Suppressor macrophage treated with lipopolysaccharide for 1 hour (primary cell): ENCODE data around the gene GAB2.

Experiments
- DNase-seq, 3 donors: peaks; one replicate each; pipeline ENCODE4 v3.0.0-alpha.2; 2020 to 2022

GAB2 gene

DNA sequence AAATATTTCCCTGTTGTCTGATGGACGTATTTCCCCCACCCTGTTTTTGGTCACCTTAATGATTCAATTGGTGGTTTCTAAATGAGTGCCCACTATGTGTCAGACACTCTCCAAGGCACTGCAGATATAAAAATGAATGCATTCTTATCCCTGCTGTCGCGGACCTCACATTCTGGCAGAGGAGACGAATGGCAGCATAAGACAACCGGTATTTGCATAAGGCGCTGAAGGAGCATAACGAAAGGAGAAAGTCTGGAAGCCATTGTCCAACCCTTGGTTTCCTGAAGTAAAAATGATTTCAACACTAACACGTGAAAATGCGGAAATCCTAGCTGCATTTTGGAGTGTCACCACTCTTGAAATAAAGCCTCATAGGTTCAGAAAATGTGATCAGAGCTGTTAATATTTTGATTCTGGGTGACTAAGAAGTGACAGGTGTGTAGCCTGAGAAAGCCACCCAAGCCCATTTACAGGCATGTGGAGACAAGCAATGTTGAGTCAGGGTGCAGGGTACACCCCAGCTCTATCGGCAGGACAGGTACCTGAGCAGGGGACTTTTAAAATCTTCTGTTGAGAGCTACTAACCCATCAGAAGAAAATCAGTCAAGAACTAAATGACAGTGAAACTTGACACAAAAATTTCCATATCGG lies 10.1 kb upstream of the GAB2 start:
- peak; percentile 85 to 97 (median 92) for DNase-seq

DNA sequence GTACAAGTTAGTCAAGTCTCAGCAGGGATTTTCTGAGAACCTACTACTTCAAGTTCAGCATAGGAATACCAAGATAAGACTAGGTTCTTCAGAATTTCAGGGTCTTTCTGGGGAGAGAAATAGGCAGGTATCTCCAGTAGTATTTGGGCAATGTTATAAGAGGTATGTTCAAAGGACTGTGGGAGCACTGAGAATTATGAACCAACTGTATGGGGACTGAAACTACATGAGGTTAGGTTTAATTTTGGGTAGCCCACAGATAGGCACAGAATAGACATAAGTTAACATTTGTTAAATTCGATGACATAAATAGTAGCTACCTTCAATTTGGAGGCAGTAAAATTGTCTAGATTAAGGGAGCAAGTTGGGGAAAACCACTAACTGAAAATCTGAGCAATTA lies 9.2 kb upstream of the GAB2 start:
- DNase-seq: no peak

DNA sequence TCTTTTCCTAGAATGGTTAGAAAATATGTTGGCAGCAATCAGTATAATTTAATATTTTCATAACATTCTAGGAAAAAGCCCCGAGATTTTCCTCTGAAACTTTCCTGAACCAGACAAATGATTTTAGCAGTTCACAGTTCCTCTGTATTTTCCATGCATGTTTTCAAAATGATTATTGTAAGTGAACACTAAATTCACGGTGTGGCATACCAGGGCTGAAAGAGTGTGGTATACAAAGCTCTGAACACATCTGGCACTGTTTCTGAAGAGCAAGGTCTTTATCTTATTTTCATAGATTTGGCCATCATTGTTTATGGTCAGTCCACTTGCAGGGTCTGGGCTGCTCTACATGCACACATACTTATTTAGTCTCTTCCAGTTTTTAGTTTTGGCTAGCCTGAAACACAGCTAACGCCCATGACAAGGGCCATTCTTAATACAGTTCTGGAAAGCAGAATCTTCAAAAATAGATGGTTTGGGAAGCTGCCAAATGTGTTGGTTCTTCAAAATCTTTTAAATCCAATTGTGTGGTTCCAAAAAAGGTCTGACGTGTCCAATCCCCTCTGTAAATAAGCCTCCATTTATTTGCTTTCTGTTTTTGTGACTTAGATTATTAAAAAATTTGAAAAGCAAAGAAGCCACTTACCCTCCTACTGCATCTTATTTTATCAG lies 7.9 kb upstream of the GAB2 start:
- DNase-seq: peak in 2 of 3 donors; percentile 32 to 59

DNA sequence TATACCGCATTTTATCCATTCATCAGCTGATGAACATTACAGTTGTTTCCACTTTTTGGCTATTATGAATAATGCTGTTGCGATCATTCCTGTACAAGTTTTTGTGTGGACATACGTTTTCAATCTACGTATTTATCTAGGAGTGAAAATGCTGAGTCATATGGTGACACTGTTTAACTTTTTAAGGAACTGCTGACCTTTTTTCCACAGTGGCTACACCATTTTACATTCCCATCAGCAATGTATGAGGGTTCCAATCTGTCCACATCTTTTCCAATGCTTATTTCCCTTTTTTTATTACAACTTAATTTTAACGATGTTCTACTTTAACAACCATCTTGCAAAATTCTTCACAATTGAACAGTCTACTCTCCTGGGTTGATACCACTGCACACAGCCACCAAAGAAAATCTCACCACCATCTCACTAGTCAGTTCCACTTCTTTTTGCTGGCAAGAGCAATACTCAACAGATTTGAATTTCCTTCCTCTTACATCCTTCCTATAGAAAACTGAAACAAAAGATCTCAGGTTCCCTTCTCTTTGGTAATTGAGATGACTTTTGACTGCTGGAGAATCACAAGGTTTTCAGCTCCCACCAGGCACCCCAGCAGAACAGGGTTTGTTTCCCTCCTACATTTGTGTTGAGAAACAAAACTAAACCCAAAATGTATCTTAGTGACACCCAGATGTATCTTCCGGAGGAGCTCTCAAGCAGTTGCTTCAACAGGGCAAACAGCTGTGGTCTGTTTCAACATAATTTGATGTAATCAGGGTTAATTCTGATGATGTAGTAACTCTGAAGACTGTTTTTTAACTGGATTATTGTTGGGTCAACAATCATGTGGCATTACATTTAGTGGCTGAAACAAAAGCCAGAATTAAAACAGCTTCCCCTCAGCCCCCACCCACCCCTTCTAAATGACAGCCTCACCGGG lies 7.0 kb upstream of the GAB2 start:
- DNase-seq: peak; percentile 89 to 98 (median 94)

DNA sequence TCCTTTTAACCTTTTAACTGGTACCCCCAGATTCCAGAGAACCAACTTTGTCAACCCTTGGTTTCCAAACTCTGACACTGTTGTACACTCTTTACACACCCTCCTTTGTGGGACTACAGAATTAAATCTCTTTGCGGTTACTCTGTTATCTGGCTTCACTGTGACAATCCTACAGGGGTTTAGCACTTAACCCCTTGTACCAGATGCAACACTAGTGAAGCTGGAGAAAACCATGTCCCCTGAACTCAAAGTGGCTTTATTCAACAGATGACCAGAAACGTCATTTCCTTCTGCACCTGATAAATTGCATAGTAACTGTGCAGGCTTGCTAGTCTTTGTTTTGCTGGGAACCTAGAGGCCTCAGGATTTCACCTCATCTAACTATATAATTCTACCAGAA lies 5.6 kb upstream of the GAB2 start:
- no peak for DNase-seq

DNA sequence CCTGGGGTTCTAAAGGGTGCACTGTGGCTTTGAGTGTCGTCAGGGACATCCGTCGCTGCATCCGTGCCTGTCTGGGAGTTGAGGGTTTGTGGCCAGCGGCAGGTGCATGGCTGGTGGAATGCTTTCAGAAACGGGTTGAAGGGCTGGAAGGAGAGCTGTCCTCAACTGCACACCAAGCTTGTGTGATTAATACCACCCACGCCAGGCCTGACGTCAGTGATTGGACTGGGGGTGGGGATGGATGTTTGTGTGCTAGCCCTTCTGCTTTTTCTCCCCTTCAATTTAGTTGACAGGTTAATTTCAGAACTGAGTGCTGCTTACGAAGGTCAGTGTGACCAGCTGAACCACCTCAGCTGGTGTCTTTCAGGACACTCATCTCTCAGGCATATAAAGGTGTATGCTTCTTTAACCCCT lies 3.2 kb upstream of the GAB2 start:
- DNase-seq: peak; percentile 97 to 98 (median 97)

DNA sequence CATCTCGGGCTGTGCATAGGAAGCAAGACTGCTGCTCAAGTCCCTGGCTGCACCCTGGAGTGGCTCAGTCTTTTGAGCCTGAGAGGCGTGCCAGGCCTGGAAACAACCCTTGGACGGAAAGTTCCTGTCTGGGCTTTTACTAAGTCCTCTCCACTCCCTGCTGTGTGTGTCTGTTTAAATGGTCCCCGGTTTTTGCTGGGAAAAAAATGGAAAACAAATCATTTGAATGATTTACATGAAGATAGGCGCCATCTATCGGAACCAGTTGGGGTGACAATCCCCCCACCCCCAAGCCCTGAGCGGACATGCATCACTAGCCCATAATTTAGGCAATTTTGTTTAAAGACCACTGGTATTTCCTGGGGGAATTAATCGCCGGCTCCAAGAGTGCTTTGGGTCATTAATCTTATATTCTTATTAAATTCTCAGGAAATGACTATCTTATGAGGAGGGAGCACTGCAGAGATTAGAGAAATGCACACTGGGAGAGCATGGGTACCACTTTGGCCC lies 2.7 kb upstream of the GAB2 start:
- peak; percentile 79 to 86 (median 81) for DNase-seq

DNA sequence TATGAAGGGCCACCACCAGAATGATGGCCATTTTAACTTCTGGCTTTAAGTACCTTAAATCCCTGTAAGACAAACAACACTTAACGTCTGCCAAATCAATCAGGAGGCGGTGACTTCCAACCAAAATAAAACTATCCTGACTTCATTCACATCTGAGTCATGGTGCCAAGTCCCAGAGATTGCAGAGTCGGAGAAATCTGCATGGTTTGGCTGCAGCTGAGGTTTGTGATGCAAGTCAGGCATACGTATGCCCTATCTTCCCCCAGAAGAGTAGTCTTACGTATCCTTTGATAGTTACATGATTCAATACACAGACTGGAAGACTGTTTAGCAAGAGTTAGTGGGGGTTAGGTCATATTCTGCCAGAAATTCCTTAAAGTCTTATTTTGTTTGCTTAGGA lies 1.7 kb upstream of the GAB2 start:
- peak; percentile 91 to 99 (median 96) for DNase-seq

DNA sequence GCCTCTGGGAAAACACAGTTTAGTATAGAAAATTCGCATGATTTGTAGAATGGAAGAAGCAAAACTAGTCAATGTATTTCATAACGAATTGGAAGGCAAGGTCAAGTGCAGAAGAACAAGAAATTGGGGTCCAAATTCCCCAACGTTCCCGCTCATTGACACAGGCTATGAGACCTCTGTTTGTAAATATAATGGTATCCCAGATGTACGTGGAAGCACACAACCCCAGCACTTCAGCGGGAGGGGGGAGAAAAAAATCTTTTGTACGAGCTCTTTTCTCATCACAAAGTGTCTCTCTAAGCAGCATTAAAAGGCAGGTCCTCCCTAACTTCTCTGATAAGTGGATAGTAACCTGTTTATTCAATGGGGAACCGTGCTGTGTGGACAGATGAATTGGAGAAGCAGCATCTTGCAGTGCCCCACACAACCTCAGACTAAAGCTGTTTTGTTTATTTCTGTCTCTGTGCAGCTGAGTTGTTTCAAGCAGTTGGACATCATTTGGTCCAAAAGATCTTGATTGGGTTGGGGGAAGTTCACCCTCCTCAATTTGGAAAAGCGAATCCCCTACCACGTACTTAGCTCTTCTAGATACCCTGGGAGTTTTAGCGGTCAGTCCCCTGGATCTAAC lies 1.1 kb upstream of the GAB2 start:
- peak; percentile 43 to 58 (median 43) for DNase-seq

DNA sequence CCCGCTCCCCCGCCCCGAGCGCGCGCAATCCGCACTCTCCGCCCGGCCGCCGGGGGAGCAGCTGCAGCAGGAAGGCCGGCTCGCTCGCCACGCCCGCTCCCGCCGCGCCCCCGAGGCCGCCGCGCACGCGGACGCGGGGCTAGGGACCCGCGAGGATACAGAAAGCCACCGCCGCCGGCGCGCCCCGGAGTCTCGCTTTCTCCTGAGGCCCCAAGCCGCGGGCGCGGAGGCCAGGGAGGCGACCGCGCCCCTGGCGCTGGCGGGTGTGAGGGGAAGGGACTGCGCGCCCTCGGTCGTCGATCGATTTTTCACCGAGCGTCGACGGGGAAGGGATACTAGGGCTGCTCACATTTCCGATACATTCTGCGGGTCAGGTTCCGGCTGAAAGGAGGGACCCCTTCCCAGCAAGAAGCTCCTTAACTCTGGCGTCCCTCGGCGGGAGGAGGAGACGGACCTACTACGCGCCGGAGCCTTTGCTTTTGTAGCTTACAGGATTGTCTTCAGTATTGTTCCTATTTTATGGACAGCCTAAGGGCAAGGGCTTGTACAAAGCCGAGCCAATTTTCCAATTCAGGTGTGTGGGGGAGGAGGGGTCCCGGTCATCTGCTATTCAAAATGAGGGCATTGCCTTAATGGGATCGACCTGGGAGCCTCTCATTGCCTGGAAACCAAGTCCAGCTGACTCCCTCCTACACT lies 416 bp upstream of the GAB2 start:
- DNase-seq: peak; percentile 91 to 97 (median 95)

DNA sequence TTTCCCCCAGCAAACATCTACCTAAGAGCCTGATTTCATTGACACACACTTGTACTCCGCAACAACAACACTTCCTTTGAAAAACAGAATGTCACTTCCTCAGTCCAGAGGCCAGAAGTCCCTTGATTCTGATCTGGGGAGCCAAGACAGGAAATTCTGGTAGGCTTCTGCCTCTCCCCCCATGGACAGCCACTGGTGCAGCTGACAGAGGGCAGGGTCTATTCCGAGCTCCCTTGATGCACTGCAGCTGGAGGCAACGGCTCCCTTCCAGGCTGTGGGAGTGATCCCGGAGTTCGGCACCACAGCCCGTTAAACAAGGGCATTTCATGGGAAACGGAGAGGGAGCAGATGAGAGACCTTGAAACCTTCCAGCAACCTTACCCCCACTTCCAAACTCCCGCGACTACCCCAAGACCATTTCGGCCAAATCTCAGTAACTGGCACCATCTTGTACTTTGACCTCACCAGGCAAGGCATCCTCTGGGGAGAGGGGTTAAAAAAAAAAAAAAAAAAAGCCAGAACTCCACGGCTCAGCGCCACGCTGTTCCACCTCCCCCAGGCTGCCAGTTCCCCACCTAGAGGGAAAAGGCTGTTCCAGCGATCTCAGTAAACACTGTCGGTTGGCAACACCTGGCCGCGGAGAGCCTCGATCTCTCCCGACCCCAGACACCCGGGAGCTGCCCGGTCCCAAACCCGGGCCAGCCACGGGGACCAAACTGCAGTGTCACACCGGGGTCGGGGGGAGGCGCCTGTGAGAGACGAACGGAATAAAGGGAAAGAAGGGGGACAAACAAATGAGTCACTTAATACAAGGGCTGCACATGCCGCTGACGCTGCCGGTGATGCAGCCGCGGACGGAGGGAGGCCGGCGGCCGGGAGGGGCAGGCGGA lies 1.1 kb downstream of the GAB2 start:
- peak; percentile 97 to 98 (median 97) for DNase-seq

DNA sequence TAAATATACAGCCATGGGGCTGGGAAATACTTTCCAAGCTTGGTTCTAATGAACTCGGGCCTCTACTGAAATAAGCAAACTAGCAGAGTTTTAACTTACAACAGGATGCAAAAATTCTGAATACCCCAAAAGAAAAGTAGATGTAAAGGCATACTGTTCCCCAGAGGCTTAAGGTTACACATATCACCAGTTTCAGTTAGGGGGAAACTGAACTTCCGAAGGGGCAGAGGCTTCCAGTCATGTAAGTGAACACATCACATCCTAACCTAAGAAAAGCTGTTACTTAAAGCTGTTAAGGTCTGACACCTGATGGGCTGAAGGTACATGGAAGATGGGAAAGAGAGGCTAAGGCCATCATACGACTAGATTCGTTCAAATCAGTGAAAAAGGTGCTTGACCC lies 2.3 kb downstream of the GAB2 start:
- DNase-seq: no peak

DNA sequence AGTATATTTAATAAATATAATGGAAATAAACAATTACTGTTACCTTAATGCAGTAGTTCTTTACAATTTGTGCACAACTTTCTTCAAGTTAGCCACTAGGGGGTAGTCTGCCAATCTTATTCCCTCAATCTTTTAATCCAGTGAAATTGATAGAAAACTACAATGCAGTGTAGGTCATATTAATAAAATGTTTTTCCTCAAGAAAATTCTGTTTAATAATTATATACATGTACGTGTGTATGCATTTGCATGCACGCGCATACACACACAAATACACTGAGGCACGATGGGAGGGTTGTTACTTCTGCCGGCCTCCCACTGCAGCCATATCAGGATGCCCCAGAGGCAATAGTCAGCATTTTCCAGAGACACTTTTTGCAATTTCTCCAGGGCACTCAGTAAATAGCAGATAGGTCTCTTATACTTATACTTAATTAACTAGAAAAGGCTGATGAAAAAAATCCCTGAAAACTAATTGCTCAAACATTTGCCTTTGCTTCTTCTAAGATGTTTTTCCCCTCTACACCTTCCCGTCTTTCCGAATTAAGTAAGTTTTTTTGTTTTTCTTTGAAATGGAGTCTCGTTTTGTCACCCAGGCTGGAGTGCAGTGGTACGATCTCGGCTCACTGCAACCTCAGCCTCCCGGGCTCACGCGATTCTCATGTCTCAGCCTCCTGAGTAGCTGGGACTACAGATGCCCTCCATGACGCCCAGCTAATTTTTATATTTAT lies 3.1 kb downstream of the GAB2 start:
- DNase-seq: peak in 2 of 3 donors; percentile 31 to 45

DNA sequence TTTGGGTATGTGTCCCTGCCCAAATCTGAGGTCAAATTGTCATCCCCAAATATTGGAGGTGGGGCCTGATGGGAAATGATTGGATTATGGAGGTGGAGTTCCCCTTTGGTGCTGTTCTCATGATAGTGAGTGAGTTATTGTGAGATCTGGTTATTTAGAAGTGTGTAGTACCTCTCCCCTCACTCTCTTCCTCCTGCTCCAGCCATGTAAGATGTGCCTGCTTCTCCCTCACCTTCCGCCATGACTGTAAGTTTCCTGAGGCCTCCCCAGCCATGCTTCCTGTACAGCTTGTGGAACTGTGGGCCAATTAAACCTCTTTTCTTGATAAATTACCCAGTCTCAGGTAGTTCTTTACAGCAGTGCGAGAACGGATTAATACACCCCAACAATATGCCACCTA lies 9.0 kb downstream of the GAB2 start:
- no peak for DNase-seq

DNA sequence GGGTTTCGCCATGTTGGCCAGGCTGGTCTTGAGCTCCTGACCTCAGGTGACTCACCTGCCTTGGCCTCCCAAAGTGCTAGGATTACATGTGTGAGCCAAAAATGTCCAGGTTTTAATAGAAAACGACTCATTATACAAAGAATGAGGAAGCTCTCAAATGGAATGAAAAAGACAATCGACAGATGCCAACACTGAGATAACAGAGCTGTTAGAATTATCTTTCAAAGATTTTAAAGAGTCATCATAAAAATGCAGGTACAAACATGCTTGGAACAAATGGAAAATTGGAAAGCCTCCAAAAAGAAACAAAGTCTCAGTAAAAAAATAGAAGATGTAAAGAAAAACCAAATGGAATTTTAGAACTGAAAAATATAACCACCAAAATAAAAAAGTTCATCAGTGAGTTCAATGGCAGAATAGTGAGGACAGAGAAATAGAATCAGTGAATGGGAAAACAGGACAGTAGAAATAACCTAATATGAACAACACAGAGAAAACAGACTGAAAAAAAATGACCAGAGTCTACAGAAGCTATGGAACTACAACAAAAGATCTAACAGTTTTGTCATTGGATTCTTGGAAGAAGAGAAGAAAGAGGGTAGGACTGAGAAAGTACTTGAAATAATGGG lies 10.9 kb downstream of the GAB2 start:
- DNase-seq: no peak

DNA sequence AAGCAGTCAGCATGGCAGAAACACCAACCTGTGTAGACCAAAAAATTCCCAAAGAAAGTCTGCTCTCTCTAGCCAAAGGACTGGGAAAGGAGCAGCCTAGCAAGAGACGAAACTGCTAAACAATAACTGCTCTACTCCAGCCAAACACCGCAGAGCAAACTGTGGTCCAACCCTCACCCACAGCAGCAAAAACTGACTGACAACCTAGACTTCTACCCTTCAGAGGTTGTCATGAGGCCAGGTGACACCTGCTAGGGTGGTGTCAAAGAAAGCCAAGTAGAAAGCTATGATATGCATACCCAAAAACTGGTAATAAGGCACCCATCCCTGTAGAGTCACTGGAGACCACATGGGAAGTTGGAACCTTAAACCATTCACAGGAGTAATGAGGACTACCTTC lies 11.8 kb downstream of the GAB2 start:
- DNase-seq: no peak

DNA sequence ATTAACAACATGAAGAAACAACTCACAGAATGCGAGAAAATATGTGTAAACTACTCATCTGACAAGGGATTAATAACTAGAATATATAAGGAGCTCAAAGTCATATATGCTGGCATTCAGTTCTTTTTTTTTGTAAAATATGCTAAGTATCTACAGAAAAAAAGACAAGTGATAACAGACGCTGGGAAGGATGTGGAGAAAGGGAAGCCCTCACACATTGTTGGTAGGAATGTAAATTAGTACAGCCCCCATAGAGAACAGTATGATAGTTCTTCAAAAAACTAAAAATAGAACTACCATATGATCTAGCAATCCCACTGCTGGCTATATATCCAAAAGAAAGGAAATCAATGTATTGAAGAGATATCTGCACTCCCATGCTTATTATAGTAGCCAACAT lies 13.8 kb downstream of the GAB2 start:
- DNase-seq: no peak

DNA sequence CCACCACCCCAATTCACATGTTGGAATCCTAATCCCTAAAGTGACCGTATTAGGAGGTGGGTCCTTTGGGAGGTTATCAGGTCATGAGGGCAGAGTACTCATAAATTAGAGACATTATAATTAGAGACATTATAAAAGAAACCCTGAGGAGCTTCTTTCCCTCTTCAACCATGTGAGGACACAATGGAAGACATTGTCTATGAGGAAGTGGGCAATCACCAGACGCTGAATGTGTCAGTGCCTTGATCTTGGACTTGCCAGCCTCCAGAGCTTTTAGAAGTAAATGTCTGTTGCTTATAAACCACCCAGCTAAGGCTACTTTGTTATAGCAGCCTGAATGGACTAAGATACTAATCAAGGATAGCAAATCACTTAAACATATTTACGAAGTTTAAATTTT lies 14.8 kb downstream of the GAB2 start:
- peak; percentile 42 to 53 (median 45) for DNase-seq

DNA sequence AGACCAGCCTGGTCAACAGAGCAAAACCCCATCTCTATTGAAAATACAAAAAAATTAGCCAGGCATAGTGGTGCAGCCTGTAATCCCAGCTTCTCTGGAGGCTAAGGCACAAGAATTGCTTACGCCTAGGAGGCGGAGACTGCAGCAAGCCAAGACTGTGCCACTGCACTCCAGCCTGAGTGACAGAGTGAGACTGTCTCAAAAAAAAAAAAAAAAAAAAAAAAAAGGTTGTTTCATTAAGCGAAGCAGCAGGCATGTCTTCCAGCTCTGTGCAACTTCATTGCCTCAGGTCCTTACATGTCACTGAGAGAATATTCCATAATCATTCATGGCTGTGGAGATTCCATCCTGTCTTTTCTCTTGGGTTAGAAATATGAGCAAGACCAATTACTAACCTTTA lies 16.9 kb downstream of the GAB2 start:
- DNase-seq: no peak

DNA sequence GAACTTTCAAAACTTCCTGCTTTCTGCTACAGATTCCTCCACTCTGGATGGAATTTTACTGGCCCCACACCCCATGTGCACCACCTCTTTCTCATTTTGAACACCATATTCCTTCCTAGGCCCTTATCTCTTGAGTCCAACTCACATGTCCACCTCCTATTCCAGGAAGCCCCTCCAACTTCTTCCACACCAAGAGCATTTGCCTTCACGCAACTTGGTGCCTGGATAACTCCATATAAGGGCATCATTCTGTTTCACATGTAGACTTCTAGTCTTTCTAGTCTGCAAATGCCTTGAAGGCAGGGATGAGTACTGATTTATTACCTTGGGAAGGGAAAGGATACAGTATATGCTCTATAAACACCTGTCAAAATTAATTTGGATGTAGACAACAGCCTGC lies 17.5 kb downstream of the GAB2 start:
- no peak for DNase-seq
